Measurements from ENCODE around the gene SPACA1.

DNA sequence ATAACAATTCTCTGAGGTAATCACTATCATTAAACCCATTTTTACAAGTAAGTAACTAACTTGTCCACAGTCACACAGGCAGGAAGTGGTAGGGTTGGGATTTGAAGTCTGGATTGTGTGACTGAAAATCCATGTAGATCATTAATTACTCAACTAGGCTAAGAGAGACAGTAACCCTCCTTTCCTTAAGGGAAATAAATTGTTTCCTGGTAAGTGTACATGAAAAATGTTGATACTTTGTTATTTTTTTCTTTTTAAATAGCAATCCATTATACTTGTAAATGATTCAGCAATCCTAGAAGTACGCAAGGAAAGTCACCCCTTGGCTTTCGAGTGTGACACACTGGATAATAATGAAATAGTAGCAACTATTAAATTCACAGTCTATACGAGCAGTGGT lies 11.6 kb downstream of the SPACA1 start:
- no peak for TF ChIP-seq POLR2AphosphoS5 (IDR thresholded peaks at IDR 0.05)
- no peak for TF ChIP-seq CTCF (IDR thresholded peaks at IDR 0.05)
- TF ChIP-seq POLR2A (IDR thresholded peaks at IDR 0.05) = no peak

All from sigmoid colon (tissue), 4 donors.